NB4 (cell line): ENCODE data around the gene KAZN.

Source experiments
- DNase-seq: peaks from one replicate; pipeline ENCODE4 v3.0.0; 2010; ENCODE audit warnings: low read depth
- H3K4me3 ChIP-seq: one replicate; pipeline ENCODE4 v1.5.1; 2011; ENCODE audit warnings: mild to moderate bottlenecking, low read depth, low read length, moderate library complexity
- CTCF ChIP-seq: IDR thresholded peaks from one replicate; pipeline ENCODE4 v1.5.1; 2012; ENCODE audit warnings: low read depth, low read length
- MAX ChIP-seq: IDR thresholded peaks from 2 replicates; pipeline ENCODE4 v1.6.1; 2011; ENCODE audit warnings: low read depth, low read length
- MYC ChIP-seq: IDR thresholded peaks from 2 replicates; pipeline ENCODE4 v1.6.1; 2011; ENCODE audit warnings: low read depth, low read length
- POLR2A ChIP-seq: IDR thresholded peaks from 2 replicates; pipeline ENCODE4 v1.6.1; 2011; ENCODE audit warnings: mild to moderate bottlenecking; ENCODE audit not compliant: insufficient read length; ENCODE audit errors: extremely low read depth

The KAZN gene

GRCh38 chr1:14661222-14661621, 62.7 kb downstream of the KAZN start:
- TF ChIP-seq POLR2A (no peak), CTCF (no peak), MAX (no peak), MYC (no peak)
- DNase-seq: no peak
- no peak overlapping the region for H3K4me3 ChIP-seq

DNA sequence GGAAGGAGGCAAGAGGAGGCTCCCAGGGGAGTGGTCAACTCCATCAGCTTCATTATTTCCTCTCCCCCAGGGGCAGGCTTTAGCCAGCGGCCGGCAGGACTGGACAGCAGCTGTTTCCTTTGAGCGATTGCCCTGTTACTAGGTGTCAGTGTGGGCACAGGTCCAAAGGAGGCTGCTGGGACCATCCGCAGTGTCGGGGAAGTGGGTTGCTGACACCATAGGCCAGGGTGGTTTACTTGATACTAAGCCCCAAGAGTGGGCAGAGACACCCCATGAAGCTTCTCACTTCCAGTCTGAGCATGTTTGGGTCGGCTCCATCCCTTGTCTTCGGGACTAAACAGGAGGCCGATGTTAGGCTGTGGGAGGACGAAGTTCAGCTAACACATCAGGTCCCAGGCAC, 63.6 kb downstream of the KAZN start:
- no peak overlapping the region for H3K4me3 ChIP-seq
- TF ChIP-seq MAX (no peak), MYC (no peak), POLR2A (no peak), CTCF (no peak)
- DNase-seq: no peak

DNA sequence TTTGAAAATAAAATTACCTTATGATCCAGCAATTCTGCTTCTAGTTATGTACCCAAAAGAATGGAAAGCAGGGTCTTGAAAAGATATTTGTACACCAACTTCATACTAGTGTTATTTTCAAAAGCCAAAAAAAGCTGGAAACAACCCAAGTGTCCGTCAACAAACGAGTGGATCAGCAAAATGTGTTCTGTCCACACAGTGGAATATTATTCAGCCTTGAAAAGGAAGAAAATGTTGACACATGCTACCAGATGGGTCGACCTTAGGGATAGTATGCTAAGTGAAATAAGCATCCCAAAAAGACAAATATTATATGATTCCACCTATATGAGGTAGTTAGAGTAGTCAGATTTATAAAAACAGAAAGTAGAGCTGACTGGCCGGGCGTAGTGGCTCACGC, 65.3 kb downstream of the KAZN start:
- TF ChIP-seq CTCF (no peak), MYC (no peak), MAX (no peak), POLR2A (no peak)
- DNase-seq: no peak
- no peak overlapping the region for H3K4me3 ChIP-seq

DNA sequence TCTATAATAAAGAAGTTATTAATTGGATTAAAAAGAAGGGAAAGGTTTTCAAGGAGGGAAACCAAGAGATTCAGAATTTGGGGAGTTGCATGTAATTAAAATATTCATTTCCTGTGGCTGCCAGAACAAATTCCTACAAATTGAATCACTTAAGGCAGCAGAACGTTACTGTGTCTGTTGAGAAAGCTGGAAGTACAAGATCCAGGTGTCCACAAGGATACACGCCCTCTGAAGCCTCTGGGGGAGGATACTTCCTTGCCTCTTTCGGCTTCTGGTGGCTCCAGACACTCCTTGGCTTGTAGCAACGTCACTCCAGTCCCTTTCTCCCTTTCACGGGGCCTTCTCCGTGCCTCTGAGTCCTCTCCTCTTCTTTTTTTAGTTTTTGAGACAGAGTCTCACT, 67.9 kb downstream of the KAZN start:
- no peak for DNase-seq
- H3K4me3 ChIP-seq: no peak overlapping the region
- TF ChIP-seq CTCF (no peak), MYC (no peak), POLR2A (no peak), MAX (no peak)

DNA sequence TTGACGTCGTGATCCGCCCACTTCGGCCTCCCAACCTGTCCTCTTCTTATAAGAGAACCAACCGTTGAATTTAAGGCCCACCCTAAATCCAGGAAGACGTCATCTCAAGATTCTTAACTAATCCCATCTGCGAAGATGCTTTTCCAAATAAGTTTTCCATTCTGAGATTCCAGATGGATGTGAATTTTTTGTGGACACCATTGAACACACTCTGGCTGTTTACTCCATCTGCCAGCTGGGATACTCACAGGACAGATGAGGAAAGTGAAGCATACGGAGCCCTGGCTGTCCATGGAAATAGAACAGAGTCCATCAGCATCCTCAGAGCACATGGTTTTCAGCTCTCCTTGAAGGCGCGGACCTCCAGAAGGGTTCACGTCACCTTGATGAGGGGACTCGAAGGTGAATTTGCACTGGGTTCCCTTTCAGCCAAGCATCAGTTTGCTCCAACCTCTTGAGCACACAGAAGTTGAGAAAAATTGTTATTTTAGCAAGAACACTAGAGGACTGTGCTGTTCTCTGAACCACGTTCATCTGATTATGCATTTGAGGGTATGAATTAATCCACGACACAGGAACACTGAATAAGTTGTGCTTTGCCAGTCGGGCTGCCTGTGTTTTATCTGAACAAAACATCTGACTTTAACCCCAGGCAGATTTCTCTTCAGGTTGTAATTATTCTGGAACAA, 68.6 kb downstream of the KAZN start:
- no peak overlapping the region for H3K4me3 ChIP-seq
- no peak for DNase-seq
- TF ChIP-seq CTCF (no peak), MYC (no peak), MAX (no peak), POLR2A (no peak)

GRCh38 chr1:14667651-14667984, 69.1 kb downstream of the KAZN start:
- no peak for DNase-seq
- no peak overlapping the region for H3K4me3 ChIP-seq
- TF ChIP-seq POLR2A: no peak
- TF ChIP-seq MAX: no peak
- TF ChIP-seq CTCF: no peak
- TF ChIP-seq MYC: no peak
